Kidney (tissue), 14 donors: ENCODE measurements around the gene ZNF469. TPM values are rescaled to one million over a fixed set of nuclear protein-coding genes. Genes with fewer than 3 reads are reported as not detected.
A peak's percentile ranks its signal among the peaks of the same experiment; 100 is the strongest.

ENCODE experiments used
- DNase-seq, 5 donors: peaks; one replicate each; pipeline ENCODE4 v3.0.0-alpha.2; 2013 to 2020
- FAIRE-seq: peaks from 2 replicates; lab custom pipeline; 2012; peaks lifted over from hg19 to GRCh38; lab: Jason Lieb, UNC
- H3K27ac ChIP-seq, 2 donors: one replicate each; pipeline ENCODE4 v1.7.0; 2013; ENCODE audit warnings: low read depth in 2 of 2, low read length in 2 of 2, inconsistent platforms in 1 of 2
- H3K27me3 ChIP-seq: one replicate; pipeline ENCODE4 v1.7.1; 2013; ENCODE audit warnings: low read length, inconsistent platforms; ENCODE audit not compliant: control insufficient read depth, insufficient read depth
- H3K36me3 ChIP-seq, 3 donors: one replicate each; pipeline versions ENCODE4 v1.7.0 to v1.7.1; 2013; ENCODE audit warnings: low read length in 3 of 3, control low read depth in 1 of 3, inconsistent platforms in 1 of 3; ENCODE audit not compliant: insufficient read depth in 3 of 3, control insufficient read depth in 2 of 3
- H3K4me1 ChIP-seq, 3 donors: one replicate each; pipeline versions ENCODE4 v1.7.0 to v1.7.1; 2013; ENCODE audit warnings: low read length in 3 of 3, inconsistent platforms in 1 of 3, low read depth in 1 of 3; ENCODE audit not compliant: control insufficient read depth in 2 of 3, insufficient read depth in 2 of 3
- H3K4me3 ChIP-seq, 3 donors: one replicate each; pipeline versions ENCODE4 v1.7.0 to v1.8.1; 2013; ENCODE audit warnings: low read length in 3 of 3, control low read depth in 1 of 3, inconsistent platforms in 1 of 3
- H3K9ac ChIP-seq, 3 donors: one replicate each; pipeline versions ENCODE4 v1.7.0 to v1.7.1; 2013; ENCODE audit warnings: low read length in 3 of 3, control low read depth in 1 of 3, inconsistent platforms in 1 of 3
- H3K9me3 ChIP-seq, 3 donors: one replicate each; pipeline versions ENCODE4 v1.7.0 to v1.7.1; 2013; ENCODE audit warnings: low read length in 3 of 3, control low read depth in 1 of 3, inconsistent platforms in 1 of 3; ENCODE audit not compliant: control insufficient read depth in 2 of 3, insufficient read depth in 1 of 3
- intact Hi-C: fragments of 100-400 bp; cut with DNase I; formaldehyde crosslinking; loops from one replicate; pipeline ENCODE4 v1.11.1; 2022
- polyA plus RNA-seq: library from polyadenylated mRNA; stranded (reverse); fragments of 350-450 nt; fragmentation: Illumina TruSeq; extraction: RNeasy Lipid Tissue Mini Kit (QIAGEN cat#74804); gene quantifications from one replicate; pipeline ENCODE4 v1.2.3, GENCODE V29; 2014; ENCODE audit warnings: low read depth, low replicate concordance; ENCODE audit not compliant: insufficient read depth
- total RNA-seq: library from RNA; stranded (reverse); fragmentation: NEBNext Ultra II Directional; extraction: Animal tissue kit (Norgen Biotek cat#: 25700); gene quantifications from one replicate; pipeline ENCODE4 v1.2.1, GENCODE V29; 2021
- TF ChIP-seq, protein P1 (sequence below): IDR thresholded peaks from 3 replicates; pipeline ENCODE4 v1.5.1; 2012; ENCODE audit warnings: mild to moderate bottlenecking, moderate library complexity, borderline replicate concordance; ENCODE audit not compliant: insufficient read depth; ENCODE audit errors: extremely low read depth
- donor health status: control.
- donor health status: control.
- donor health status: control.
- donor health status: control.
- donor health status: control.
- donor health status: DM: yes; HTN: yes; CAD: no.
- donor health status: Normal renal cell carcinoma (clear cell type).

Gene ZNF469
- total and polyA plus RNA-seq, 2 donors from 2014 or later, result 0.09 to 1.6 TPM

DNA sequence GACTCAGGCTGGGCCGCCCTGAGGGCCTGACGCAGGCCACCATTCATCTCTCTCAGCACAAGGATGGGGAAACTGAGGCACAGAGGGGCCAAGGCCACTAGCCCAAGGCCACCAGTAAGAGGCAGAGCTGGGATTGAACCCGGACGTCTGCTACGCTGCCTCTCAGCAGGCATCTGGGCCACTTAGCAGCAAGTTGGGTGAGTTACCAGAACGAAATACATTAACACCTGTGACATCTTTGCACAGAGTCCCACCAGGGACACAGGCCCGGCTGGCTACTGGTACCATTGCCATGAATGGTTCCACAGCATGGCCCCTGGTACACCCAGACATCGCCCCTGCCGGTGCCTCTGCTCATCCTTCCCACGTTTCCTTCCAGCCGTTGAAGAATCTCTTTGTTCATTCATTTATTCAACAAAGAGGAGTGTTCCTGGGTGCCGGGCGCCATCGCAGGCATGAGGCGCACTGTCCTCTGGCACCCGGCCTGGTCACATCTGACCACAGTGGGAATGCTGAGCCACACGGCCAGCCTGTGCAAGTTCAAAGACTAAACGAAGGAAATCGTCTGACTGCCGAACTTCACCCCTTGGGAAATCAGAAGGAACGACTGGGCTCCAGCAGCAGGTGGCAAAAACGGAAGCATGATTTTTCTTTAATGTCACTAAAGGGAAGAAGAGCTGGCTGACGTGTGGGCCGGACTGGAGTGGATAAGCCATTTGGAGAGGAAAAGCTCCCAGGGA is 7.4 kb upstream of the ZNF469 start:
- peaks cover 0 to 3% (median 0%) of the 10 kb centered on the region in 3 donors for H3K36me3 ChIP-seq
- DNase-seq (peak in 2 of 5 donors; percentile 43 to 44), FAIRE-seq (no peak)
- no peak overlapping the region for H3K9ac ChIP-seq
- H3K9me3 ChIP-seq, result peaks cover 0 to 8% (median 0%) of the 10 kb centered on the region in 3 donors
- no peaks in the 10 kb centered on the region for H3K27me3 ChIP-seq
- no peak overlapping the region for H3K27ac ChIP-seq
- TF ChIP-seq, protein P1, sequence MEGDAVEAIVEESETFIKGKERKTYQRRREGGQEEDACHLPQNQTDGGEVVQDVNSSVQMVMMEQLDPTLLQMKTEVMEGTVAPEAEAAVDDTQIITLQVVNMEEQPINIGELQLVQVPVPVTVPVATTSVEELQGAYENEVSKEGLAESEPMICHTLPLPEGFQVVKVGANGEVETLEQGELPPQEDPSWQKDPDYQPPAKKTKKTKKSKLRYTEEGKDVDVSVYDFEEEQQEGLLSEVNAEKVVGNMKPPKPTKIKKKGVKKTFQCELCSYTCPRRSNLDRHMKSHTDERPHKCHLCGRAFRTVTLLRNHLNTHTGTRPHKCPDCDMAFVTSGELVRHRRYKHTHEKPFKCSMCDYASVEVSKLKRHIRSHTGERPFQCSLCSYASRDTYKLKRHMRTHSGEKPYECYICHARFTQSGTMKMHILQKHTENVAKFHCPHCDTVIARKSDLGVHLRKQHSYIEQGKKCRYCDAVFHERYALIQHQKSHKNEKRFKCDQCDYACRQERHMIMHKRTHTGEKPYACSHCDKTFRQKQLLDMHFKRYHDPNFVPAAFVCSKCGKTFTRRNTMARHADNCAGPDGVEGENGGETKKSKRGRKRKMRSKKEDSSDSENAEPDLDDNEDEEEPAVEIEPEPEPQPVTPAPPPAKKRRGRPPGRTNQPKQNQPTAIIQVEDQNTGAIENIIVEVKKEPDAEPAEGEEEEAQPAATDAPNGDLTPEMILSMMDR, result no peak
- no peaks in the 10 kb centered on the region for H3K4me1 ChIP-seq
- intact Hi-C loops, result no loop called here
- H3K4me3 ChIP-seq, result no peak overlapping the region

GRCh38 chr16:88375996-88376834 is 6.5 kb upstream of the ZNF469 start:
- DNase-seq (peak in 2 of 5 donors; percentile 42 to 60), FAIRE-seq (no peak)
- Histone ChIP-seq H3K4me3 (no peak overlapping the region), H3K27me3 (no peaks in the 10 kb centered on the region), H3K4me1 (no peaks in the 10 kb centered on the region), H3K9me3 (peaks cover 0 to 8% (median 0%) of the 10 kb centered on the region in 3 donors), H3K27ac (no peak overlapping the region), H3K36me3 (peaks cover 0 to 3% (median 0%) of the 10 kb centered on the region in 3 donors), H3K9ac (no peak overlapping the region)
- TF ChIP-seq, protein P1, result no peak
- intact Hi-C loops, result no loop called here

- H3K27me3 ChIP-seq, result no peaks in the 10 kb centered on the region
- intact Hi-C loops, result no loop called here
- peaks cover 0 to 7% (median 0%) of the 10 kb centered on the region in 3 donors for H3K9me3 ChIP-seq
- H3K36me3 ChIP-seq, result peaks cover 0 to 3% (median 0%) of the 10 kb centered on the region in 3 donors
- H3K4me3 ChIP-seq, result no peak overlapping the region
- H3K4me1 ChIP-seq, result no peaks in the 10 kb centered on the region
- FAIRE-seq (no peak), DNase-seq (peak in 3 of 5 donors; percentile 47 to 70 (median 58))
- H3K27ac ChIP-seq, result no peak overlapping the region
- H3K9ac ChIP-seq, result no peak overlapping the region
- TF ChIP-seq, protein P1, result no peak
Measured at GRCh38 chr16:88376835-88377726, 5.7 kb upstream of the ZNF469 start.
